ENCODE results near the gene TRAF7.
"Not testable (repeated sequence)": the region's sequence is repeated elsewhere in the genome, so short reads cannot be mapped to it uniquely, and the experiment has no call there.

The TRAF7 gene

GRCh38 chr16:2198283-2198682 is 42.7 kb downstream of the TRAF7 start:
- DNase-seq (ENCODE audit: extremely low spot score) = no peak
- no peak for TF ChIP-seq CTCF (IDR thresholded peaks at IDR 0.05; ENCODE audit: control extremely low read depth, extremely low read depth, low read depth, missing control alignments)
- ChIA-PET POLR2A (interaction anchor here (1.4 kb wide), 1 partner anchor 43 kb away, joined by 3 read pairs; the partner anchor contains the start of gene TRAF7), CTCF (interaction anchor here (1.3 kb wide), 1 partner anchor 54 kb away, joined by 3 read pairs; no protein-coding TSS in a partner anchor)

GRCh38 chr16:2199095-2199494 is 43.5 kb downstream of the TRAF7 start:
- CTCF ChIA-PET = interaction anchor here (1.3 to 1.6 kb wide), 2 partner anchors 53 to 302 kb away, joined by 3 read pairs; no protein-coding TSS in a partner anchor
- no peak for DNase-seq (ENCODE audit: extremely low spot score)
- TF ChIP-seq CTCF (IDR thresholded peaks at IDR 0.05; ENCODE audit: control extremely low read depth, extremely low read depth, low read depth, missing control alignments) = no peak
- POLR2A ChIA-PET = interaction anchor here (1.4 kb wide), 1 partner anchor 44 kb away, joined by 3 read pairs; the partner anchor contains the start of gene TRAF7

- POLR2A ChIA-PET = no interaction called here
- no peak for TF ChIP-seq CTCF (IDR thresholded peaks at IDR 0.05; ENCODE audit: control extremely low read depth, extremely low read depth, low read depth, missing control alignments)
- CTCF ChIA-PET = interaction anchor here (1.3 to 1.6 kb wide), 2 partner anchors 52 to 301 kb away, joined by 3 read pairs; no protein-coding TSS in a partner anchor
- no peak for DNase-seq (ENCODE audit: extremely low spot score)
Observed at GRCh38 chr16:2199621-2200139, 44.1 kb downstream of the TRAF7 start.

DNA sequence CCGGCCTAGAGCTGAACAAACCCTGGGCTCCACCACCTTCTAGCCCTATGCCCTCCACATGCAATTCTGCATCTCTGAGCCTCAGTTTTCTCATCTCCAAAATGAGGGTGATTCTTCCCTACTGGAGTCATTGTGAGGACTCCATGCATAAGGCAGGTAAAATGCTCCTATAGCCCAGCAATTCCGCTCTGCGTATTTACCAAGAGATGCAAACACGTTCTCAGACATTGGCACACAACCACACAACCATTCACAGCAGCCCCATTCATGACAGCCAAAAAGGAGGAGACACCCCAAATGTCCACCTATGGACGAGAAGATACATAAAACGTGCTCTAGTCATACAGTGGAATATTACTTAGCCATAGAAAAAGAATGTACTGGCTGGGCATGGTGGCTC is 44.7 kb downstream of the TRAF7 start:
- ChIA-PET POLR2A (no interaction called here), CTCF (interaction anchor here (1.6 kb wide), 1 partner anchor 301 kb away, joined by 3 read pairs; no protein-coding TSS in a partner anchor)
- TF ChIP-seq CTCF (IDR thresholded peaks at IDR 0.05; ENCODE audit: control extremely low read depth, extremely low read depth, low read depth, missing control alignments) = no peak
- no peak for DNase-seq (ENCODE audit: extremely low spot score)

DNA sequence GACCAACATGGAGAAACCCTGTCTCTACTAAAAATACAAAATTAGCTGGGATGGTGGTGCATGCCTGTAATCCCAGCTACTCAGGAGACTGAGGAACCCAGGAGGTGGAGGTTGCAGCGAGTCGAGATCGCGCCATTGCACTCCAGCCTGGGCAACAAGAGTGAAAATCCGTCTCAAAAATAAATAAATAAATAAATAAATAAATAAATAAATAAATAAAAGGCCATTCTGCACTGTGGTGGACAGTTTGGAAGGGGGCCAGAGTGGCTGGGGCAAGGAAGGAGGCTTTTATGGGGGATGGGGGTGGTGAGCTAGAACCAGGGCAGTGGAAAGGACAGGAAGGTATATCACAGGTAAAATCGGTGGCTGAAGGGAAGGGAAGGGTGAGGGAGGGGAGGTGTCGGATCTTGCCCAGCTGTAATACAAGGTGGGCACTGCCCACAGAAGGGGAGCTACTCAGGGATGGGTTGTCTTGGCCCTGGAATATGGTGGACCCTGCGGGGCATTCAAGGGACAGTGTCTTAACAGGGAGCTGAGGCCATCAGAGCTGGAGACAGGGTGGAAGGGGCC is 47.6 kb downstream of the TRAF7 start:
- POLR2A ChIA-PET = interaction anchor here (0.5 to 1.2 kb wide), 3 partner anchors 12 to 49 kb away, joined by 3 to 5 read pairs (median 4); partner anchors contain the start of genes PGP and TRAF7

GRCh38 chr16:2204416-2205103 is 49.0 kb downstream of the TRAF7 start:
- POLR2A ChIA-PET = interaction anchor here (1.0 to 1.7 kb wide), 2 partner anchors 49 to 240 kb away, joined by 3 to 7 read pairs; partner anchors contain the start of genes RPS2 and TRAF7
- CTCF ChIA-PET = interaction anchor here (1.3 to 2.7 kb wide), 2 partner anchors 10 to 13 kb away, joined by 4 to 13 read pairs; no protein-coding TSS in a partner anchor
- no peak for DNase-seq (ENCODE audit: extremely low spot score)
- no peak for TF ChIP-seq CTCF (IDR thresholded peaks at IDR 0.05; ENCODE audit: control extremely low read depth, extremely low read depth, low read depth, missing control alignments)

More for the DNA sequence above, 47.6 kb downstream of the TRAF7 start:
- CTCF ChIA-PET = interaction anchor here (1.0 to 1.7 kb wide), 3 partner anchors 8 to 48 kb away, joined by 3 to 16 read pairs (median 6); partner anchors contain the start of genes ECI1 and TRAF7
- DNase-seq (ENCODE audit: extremely low spot score) = not testable (repeated sequence)

Measured in GM10248 (cell line).